ENCODE data around the gene PFN3. TPM values are rescaled to one million over a fixed set of nuclear protein-coding genes. Genes with fewer than 3 reads are reported as not detected.

PFN3 gene
- total and polyA plus RNA-seq, 10 donors = not detected

DNA sequence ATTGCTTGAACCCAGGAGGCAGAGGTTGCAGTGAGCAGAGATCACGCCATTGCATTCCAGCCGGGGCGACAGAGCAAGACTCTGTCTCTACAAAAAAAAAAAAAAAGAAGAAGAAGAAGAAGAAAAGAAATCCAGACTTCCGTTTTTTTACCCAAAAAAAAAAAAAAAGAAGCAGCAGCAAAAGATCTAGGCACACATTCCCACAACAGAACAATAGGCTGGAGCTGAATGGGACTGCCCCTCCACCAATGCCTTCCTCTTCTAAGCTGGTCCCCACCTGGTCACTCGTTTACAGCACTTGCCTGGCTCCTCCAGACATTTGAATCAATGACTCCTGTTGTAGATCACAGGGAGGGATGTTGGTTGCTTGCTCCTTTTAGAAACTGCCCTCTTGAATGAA lies 47.4 kb downstream of the PFN3 start:
- 41 to 75% (median 59%) methylated on average over 5 of the region's 5 CpGs for WGBS, 5 donors
- H3K4me1 ChIP-seq = peaks cover 40 to 96% (median 63%) of the 10 kb centered on the region in 6 donors
- DNase-seq = peak; percentile 3
- intact Hi-C loops (cut with DNase I; ENCODE audit: low total_unique reads) = no loop called here
- TF ChIP-seq POLR2A (IDR thresholded peaks at IDR 0.05) (no peak), POLR2AphosphoS5 (IDR thresholded peaks at IDR 0.05) (no peak)
- TF ChIP-seq, protein P1, sequence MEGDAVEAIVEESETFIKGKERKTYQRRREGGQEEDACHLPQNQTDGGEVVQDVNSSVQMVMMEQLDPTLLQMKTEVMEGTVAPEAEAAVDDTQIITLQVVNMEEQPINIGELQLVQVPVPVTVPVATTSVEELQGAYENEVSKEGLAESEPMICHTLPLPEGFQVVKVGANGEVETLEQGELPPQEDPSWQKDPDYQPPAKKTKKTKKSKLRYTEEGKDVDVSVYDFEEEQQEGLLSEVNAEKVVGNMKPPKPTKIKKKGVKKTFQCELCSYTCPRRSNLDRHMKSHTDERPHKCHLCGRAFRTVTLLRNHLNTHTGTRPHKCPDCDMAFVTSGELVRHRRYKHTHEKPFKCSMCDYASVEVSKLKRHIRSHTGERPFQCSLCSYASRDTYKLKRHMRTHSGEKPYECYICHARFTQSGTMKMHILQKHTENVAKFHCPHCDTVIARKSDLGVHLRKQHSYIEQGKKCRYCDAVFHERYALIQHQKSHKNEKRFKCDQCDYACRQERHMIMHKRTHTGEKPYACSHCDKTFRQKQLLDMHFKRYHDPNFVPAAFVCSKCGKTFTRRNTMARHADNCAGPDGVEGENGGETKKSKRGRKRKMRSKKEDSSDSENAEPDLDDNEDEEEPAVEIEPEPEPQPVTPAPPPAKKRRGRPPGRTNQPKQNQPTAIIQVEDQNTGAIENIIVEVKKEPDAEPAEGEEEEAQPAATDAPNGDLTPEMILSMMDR (IDR thresholded peaks at IDR 0.05 in 8 of 11, conservative IDR thresholded peaks at IDR 0.05 in 3 of 11) = no peak
- no peaks in the 10 kb centered on the region for H3K27me3 ChIP-seq (replicated peaks in 1 of 7)
- peak overlapping the region in 2 of 8 donors; percentile 25 to 92 for H3K27ac ChIP-seq
- no peak overlapping the region for H3K4me3 ChIP-seq
- H3K36me3 ChIP-seq = peaks cover 0 to 23% (median 10%) of the 10 kb centered on the region in 6 donors
- H3K9me3 ChIP-seq = peaks cover 0 to 5% (median 0%) of the 10 kb centered on the region in 8 donors

DNA sequence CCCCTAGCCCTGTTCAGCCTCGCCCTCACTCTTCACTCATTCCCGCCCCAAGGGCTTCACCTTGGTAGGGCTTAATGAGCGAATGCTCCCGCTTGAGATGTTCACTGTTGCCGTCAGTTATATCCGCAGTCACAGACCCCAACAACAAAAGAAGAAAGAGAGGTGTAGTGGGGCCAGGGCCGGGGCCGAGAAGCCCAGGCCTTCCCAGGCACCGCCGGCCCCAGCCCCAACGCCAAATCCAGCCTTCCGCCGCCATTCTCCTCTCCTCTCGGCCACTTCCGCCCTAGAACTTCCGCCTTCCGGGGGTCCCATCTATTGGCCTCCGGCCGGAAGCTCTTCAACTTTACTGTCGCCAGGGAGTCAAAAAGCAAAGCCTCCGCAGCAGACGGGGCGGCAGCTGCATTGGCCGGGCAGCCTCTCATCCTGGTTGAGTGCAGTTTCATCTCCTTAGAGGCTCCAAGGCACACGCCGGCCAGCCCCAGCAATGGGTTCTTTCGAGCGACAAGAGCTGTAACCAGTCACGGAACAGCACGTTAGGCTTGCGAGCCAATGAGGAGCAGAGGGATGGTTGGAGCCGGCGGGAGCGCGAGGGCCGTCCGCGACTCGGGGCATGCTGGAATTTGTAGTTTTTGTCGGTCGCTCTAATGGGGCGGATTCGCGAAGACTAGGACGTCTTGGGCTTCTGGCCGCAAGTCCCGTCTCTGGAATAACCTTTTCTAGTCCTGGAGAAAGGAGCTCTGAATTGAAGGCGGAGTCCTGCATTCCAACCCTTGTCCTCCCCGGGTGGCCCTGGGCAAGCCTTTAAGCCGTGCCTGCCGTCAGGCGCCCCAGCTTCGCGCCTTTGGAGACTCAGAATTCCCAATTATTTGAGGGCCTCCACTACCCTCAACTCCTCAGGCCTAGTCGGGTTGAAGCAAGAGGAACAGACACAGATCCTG lies 48.8 kb downstream of the PFN3 start, which contains the start of gene LMAN2:
Gene LMAN2 (minus strand): TSS at position 277 of the 938 bp plus-strand sequence. CDS start 21 bp downstream, at position 256.
- Histone ChIP-seq H3K4me3 (peak within 1 kb of the TSS; percentile 83 to 100 (median 94)), H3K36me3 (peaks cover 0 to 37% (median 19%) of the 10 kb centered on the region in 6 donors), H3K4me1 (peaks cover 35 to 96% (median 65%) of the 10 kb centered on the region in 6 donors), H3K9me3 (peaks cover 0 to 5% (median 0%) of the 10 kb centered on the region in 8 donors), H3K27ac (peak within 1 kb of the TSS; percentile 91 to 97 (median 95)), H3K27me3 (replicated peaks in 1 of 7) (no peaks in the 10 kb centered on the region)
- 8 to 12% (median 9%) methylated on average over 36 to 55 of the region's 55 CpGs for WGBS, 5 donors
- peak; percentile 95 for DNase-seq
- intact Hi-C loops (cut with DNase I; ENCODE audit: low total_unique reads) = no loop called here
- TF ChIP-seq, protein P1 (IDR thresholded peaks at IDR 0.05 in 8 of 11, conservative IDR thresholded peaks at IDR 0.05 in 3 of 11) = peak in 2 of 11 experiments; percentile 18 to 21
- TF ChIP-seq POLR2A (IDR thresholded peaks at IDR 0.05) (peak in 1 of 3 donors; percentile 6), POLR2AphosphoS5 (IDR thresholded peaks at IDR 0.05) (peak; percentile 88 to 93 (median 91))

DNA sequence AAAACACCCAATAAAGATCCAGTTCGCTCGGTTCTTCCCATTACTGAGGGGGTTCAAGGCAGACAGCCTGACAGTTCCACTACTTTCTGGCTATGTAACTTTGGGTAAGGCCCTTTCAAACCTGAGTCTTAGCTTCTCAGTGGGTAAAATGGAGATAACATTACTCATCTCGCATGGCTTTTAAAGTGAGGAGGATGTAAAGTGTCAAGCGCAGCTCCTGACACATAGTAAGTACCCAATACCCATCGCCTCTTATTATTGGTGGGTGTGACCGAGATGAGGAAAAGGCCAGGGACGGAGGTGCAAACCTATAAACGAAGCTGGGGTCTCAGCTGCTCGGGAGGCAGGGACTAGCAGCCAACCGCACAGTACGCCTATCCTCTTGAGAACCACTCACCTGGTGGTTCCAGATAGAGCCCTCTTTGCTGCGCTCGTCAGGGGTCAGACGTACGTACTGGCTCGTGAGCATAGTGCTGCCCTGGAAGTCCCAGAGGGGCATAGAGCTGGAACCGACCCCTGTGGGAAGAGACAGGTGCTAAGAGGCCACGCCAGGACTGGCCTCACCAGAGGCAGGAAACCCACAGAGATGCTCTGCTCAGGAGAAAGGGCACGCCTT lies 49.6 kb downstream of the PFN3 start:
- TF ChIP-seq POLR2AphosphoS5 (IDR thresholded peaks at IDR 0.05) (no peak), POLR2A (IDR thresholded peaks at IDR 0.05) (no peak)
- TF ChIP-seq, protein P1 (IDR thresholded peaks at IDR 0.05 in 8 of 11, conservative IDR thresholded peaks at IDR 0.05 in 3 of 11) = no peak
- Histone ChIP-seq H3K27me3 (replicated peaks in 1 of 7) (no peaks in the 10 kb centered on the region), H3K4me1 (peaks cover 33 to 96% (median 62%) of the 10 kb centered on the region in 6 donors), H3K36me3 (peaks cover 0 to 45% (median 23%) of the 10 kb centered on the region in 6 donors), H3K4me3 (peak overlapping the region; percentile 83 to 100 (median 94)), H3K27ac (peak overlapping the region; percentile 91 to 97 (median 95)), H3K9me3 (peaks cover 0 to 5% (median 0%) of the 10 kb centered on the region in 8 donors)
- intact Hi-C loops (cut with DNase I; ENCODE audit: low total_unique reads) = no loop called here
- no peak for DNase-seq
- 12 to 17% (median 16%) methylated on average over 19 of the region's 19 CpGs for WGBS, 5 donors

Other genes with a start within 250 kb of the PFN3 start
- gene RAB24, start 96.9 kb downstream of the PFN3 start, total RNA-seq = 10 to 100 TPM; 52.1 to 90.4 (median 80.8) TPM
- 100 to 1,000 TPM in 2 of 3 donors, 10 to 100 TPM in 1; 90.6 to 181 (median 170) TPM for gene RAB24, start 96.9 kb downstream of the PFN3 start, polyA plus RNA-seq
- 100 to 1,000 TPM in 5 of 7 donors, 10 to 100 TPM in 2; 74.5 to 173 (median 106) TPM for gene PRELID1, start 96.9 kb downstream of the PFN3 start, total RNA-seq
- 100 to 1,000 TPM; 131 to 174 (median 154) TPM for gene PRELID1, start 96.9 kb downstream of the PFN3 start, polyA plus RNA-seq
- 10 to 100 TPM; 19.3 to 80.7 (median 26.7) TPM for gene MXD3, start 88.8 kb downstream of the PFN3 start, total RNA-seq
- gene MXD3, start 88.8 kb downstream of the PFN3 start, polyA plus RNA-seq = 10 to 100 TPM; 25.9 to 32.5 (median 26.2) TPM
- 100 to 1,000 TPM in 4 of 7 donors, 10 to 100 TPM in 3; 92.4 to 211 (median 109) TPM for gene LMAN2, start 49.0 kb downstream of the PFN3 start, total RNA-seq
- gene LMAN2, start 49.0 kb downstream of the PFN3 start, polyA plus RNA-seq = 10 to 100 TPM; 50.1 to 96.6 (median 72.5) TPM
- 100 to 1,000 TPM in 1 of 7 donors, 10 to 100 TPM in 6; 61.5 to 111 (median 77.1) TPM for gene RGS14, start 42.7 kb downstream of the PFN3 start, total RNA-seq
- 10 to 100 TPM; 45.3 to 95.9 (median 61.6) TPM for gene RGS14, start 42.7 kb downstream of the PFN3 start, polyA plus RNA-seq
- gene SLC34A1, start 16.2 kb downstream of the PFN3 start, total RNA-seq = under 1 TPM in 5 of 7 donors, not detected in 2; 0.13 to 0.77 (median 0.19) TPM
- gene SLC34A1, start 16.2 kb downstream of the PFN3 start, polyA plus RNA-seq = under 1 TPM in 2 of 3 donors, not detected in 1; 0.02 to 0.06 TPM
- gene F12, start 8.9 kb upstream of the PFN3 start, total RNA-seq = 1 to 10 TPM in 3 of 7 donors, under 1 TPM in 4; 0.60 to 1.7 (median 0.94) TPM
- 1 to 10 TPM; 1.1 to 2.3 (median 1.3) TPM for gene F12, start 8.9 kb upstream of the PFN3 start, polyA plus RNA-seq
- gene GRK6, start 26.0 kb upstream of the PFN3 start, total RNA-seq = 100 to 1,000 TPM; 114 to 170 (median 149) TPM
- 10 to 100 TPM; 45.7 to 75.9 (median 55.3) TPM for gene GRK6, start 26.0 kb upstream of the PFN3 start, polyA plus RNA-seq
- gene PRR7, start 46.2 kb upstream of the PFN3 start, total RNA-seq = 1 to 10 TPM in 6 of 7 donors, not detected in 1; 2.6 to 5.3 (median 4.7) TPM
- gene PRR7, start 46.2 kb upstream of the PFN3 start, polyA plus RNA-seq = 1 to 10 TPM; 1.7 to 5.7 (median 3.9) TPM
- gene DBN1, start 73.0 kb upstream of the PFN3 start, total RNA-seq = 10 to 100 TPM; 13.0 to 26.5 (median 17.6) TPM
- 10 to 100 TPM in 1 of 3 donors, 1 to 10 TPM in 2; 6.8 to 16.3 (median 7.6) TPM for gene DBN1, start 73.0 kb upstream of the PFN3 start, polyA plus RNA-seq
- gene PDLIM7, start 96.9 kb upstream of the PFN3 start, total RNA-seq = 100 to 1,000 TPM in 3 of 7 donors, 10 to 100 TPM in 4; 44.8 to 220 (median 86.4) TPM
- gene PDLIM7, start 96.9 kb upstream of the PFN3 start, polyA plus RNA-seq = 100 to 1,000 TPM in 1 of 3 donors, 10 to 100 TPM in 2; 42.5 to 125 (median 59.2) TPM
- 100 to 1,000 TPM; 111 to 231 (median 149) TPM for gene DOK3, start 109.2 kb upstream of the PFN3 start, total RNA-seq
- 100 to 1,000 TPM in 1 of 3 donors, 10 to 100 TPM in 2; 69.9 to 144 (median 98.4) TPM for gene DOK3, start 109.2 kb upstream of the PFN3 start, polyA plus RNA-seq
- 100 to 1,000 TPM in 2 of 7 donors, 10 to 100 TPM in 5; 68.9 to 126 (median 91.8) TPM for gene DDX41, start 116.3 kb upstream of the PFN3 start, total RNA-seq
- gene DDX41, start 116.3 kb upstream of the PFN3 start, polyA plus RNA-seq = 10 to 100 TPM; 68.9 to 99.4 (median 92.9) TPM
- 100 to 1,000 TPM in 5 of 7 donors, 10 to 100 TPM in 2; 86.9 to 155 (median 116) TPM for gene FAM193B, start 153.9 kb upstream of the PFN3 start, total RNA-seq
- gene FAM193B, start 153.9 kb upstream of the PFN3 start, polyA plus RNA-seq = 100 to 1,000 TPM; 145 to 364 (median 348) TPM
- gene TMED9, start 191.5 kb upstream of the PFN3 start, total RNA-seq = 100 to 1,000 TPM in 4 of 7 donors, 10 to 100 TPM in 3; 72.0 to 126 (median 110) TPM
- gene TMED9, start 191.5 kb upstream of the PFN3 start, polyA plus RNA-seq = 10 to 100 TPM; 52.6 to 96.9 (median 91.9) TPM
- gene B4GALT7, start 199.5 kb upstream of the PFN3 start, total RNA-seq = 10 to 100 TPM; 26.8 to 35.6 (median 32.5) TPM
- gene B4GALT7, start 199.5 kb upstream of the PFN3 start, polyA plus RNA-seq = 10 to 100 TPM; 22.7 to 43.8 (median 37.4) TPM

Data from spleen (tissue), 11 donors.